HCT116 (cell line): ENCODE data around the gene PRKAG2. TPM values are rescaled to one million over a fixed set of nuclear protein-coding genes. Genes with fewer than 3 reads are reported as not detected.

Experiments
- ATAC-seq: fragments of 200-7000 bp; cut with Tn5 transposase; 2 replicates; pipeline ENCODE4 v1.9.1; 2020; ENCODE audit warnings: mild to moderate bottlenecking, moderate library complexity
- BruUV-seq: library from RNA; stranded (reverse); fragments of 400-500 nt; replicated peaks from 2 replicates; lab custom pipeline; 2021; lab: Mats Ljungman, UMichigan
- CTCF ChIA-PET: fragments of 300-600 bp; sonication (Branson Sonifier 250); formaldehyde crosslinking; loops from one replicate; lab custom pipeline; 2021; ENCODE audit warnings: antibody characterized with exemption; lab: Charles Lee
- POLR2A ChIA-PET: fragments of 300-600, 350-600 bp; sonication (Branson Sonifier 250); formaldehyde crosslinking; loops from one replicate; lab custom pipeline; 2021; ENCODE audit warnings: antibody characterized with exemption; lab: Charles Lee
- RAD21 ChIA-PET, 2 experiments: fragments of 300-600 bp; sonication (Branson Sonifier 250); formaldehyde crosslinking; loops; one replicate each; lab custom pipeline; 2023; ENCODE audit warnings: low total read pairs in 2 of 2; ENCODE audit not compliant: uncharacterized antibody in 2 of 2, unreplicated experiment in 2 of 2, low non-redundant PET in 1 of 2; lab: Charles Lee
- DNase-seq: peaks from one replicate; pipeline ENCODE4 v3.0.0-alpha.2; 2010; ENCODE audit warnings: low read depth, low spot score
- H2AFZ ChIP-seq: fragments of 200-600 bp; shearing (Covaris generic), sonication (generic); 2 replicates; pipeline ENCODE4 v1.6.1; 2017; ENCODE audit warnings: low read depth, mixed run types, mixed read lengths, antibody characterized with exemption, low read length; ENCODE audit not compliant: poor library complexity, severe bottlenecking
- H3K27ac ChIP-seq: 2 replicates; pipeline ENCODE4 v1.5.1; 2012; ENCODE audit warnings: low read depth, low read length
- H3K27me3 ChIP-seq: fragments of 200-600 bp; sonication (generic); 2 replicates; pipeline ENCODE4 v1.6.1; 2016; ENCODE audit warnings: mixed run types, low read length, mixed read lengths; ENCODE audit not compliant: insufficient read depth
- H3K36me3 ChIP-seq, 2 experiments: fragments of 200-500 bp in 1 of 2; fragments of 200-600 bp in 1 of 2; sonication (Bioruptor generic) in 1 of 2; sonication (generic) in 1 of 2; 2 replicates each; pipeline versions ENCODE4 v1.5.1 to v1.6.1; 2014 to 2016; ENCODE audit warnings: low read length in 2 of 2, inconsistent platforms in 1 of 2, mixed read lengths in 1 of 2, mixed run types in 1 of 2; ENCODE audit not compliant: insufficient read depth in 2 of 2, control insufficient read depth in 1 of 2
- H3K4me1 ChIP-seq, 2 experiments: fragments of 200-600 bp in 1 of 2; sonication (generic) in 1 of 2; 2 replicates each; pipeline versions ENCODE4 v1.5.1 to v1.6.1; 2012 to 2017; ENCODE audit warnings: low read length in 2 of 2, inconsistent platforms in 1 of 2, mild to moderate bottlenecking in 1 of 2, mixed read lengths in 1 of 2, mixed run types in 1 of 2, moderate library complexity in 1 of 2; ENCODE audit not compliant: insufficient read depth in 2 of 2, control insufficient read depth in 1 of 2
- H3K4me2 ChIP-seq: fragments of 200-600 bp; sonication (generic); 2 replicates; pipeline ENCODE4 v1.6.1; 2017; ENCODE audit warnings: mixed run types, low read length, mixed read lengths
- H3K4me3 ChIP-seq, 2 experiments: fragments of 200-600 bp in 1 of 2; sonication (generic) in 1 of 2; replicated peaks in 1 of 2; 2 replicates each; pipeline ENCODE4 v1.5.1; 2011 to 2016; ENCODE audit warnings: low read length in 2 of 2, control low read depth in 1 of 2, low read depth in 1 of 2, mild to moderate bottlenecking in 1 of 2, mixed read lengths in 1 of 2, mixed run types in 1 of 2
- H3K79me2 ChIP-seq: fragments of 200-600 bp; sonication (generic); 2 replicates; pipeline ENCODE4 v1.6.1; 2017; ENCODE audit warnings: mild to moderate bottlenecking, mixed run types, low read length, moderate library complexity, mixed read lengths; ENCODE audit not compliant: insufficient read depth
- H3K9ac ChIP-seq: fragments of 200-600 bp; sonication (generic); 2 replicates; pipeline ENCODE4 v1.6.1; 2016; ENCODE audit warnings: low read length, mixed read lengths
- H3K9me2 ChIP-seq: fragments of 200-600 bp; sonication (generic), shearing (Covaris generic); 2 replicates; pipeline ENCODE4 v1.6.1; 2017; ENCODE audit warnings: mixed run types, mild to moderate bottlenecking, moderate library complexity; ENCODE audit not compliant: insufficient read depth
- H3K9me3 ChIP-seq, 2 experiments: fragments of 200-500 bp in 1 of 2; fragments of 200-600 bp in 1 of 2; sonication (Bioruptor generic) in 1 of 2; sonication (generic) in 1 of 2; 2 replicates each; pipeline ENCODE4 v1.6.1; 2014 to 2017; ENCODE audit warnings: low read length in 2 of 2, mixed read lengths in 2 of 2, inconsistent platforms in 1 of 2, low read depth in 1 of 2, mild to moderate bottlenecking in 1 of 2, mixed run types in 1 of 2, moderate library complexity in 1 of 2; ENCODE audit not compliant: control insufficient read depth in 1 of 2, insufficient read depth in 1 of 2
- H4K20me1 ChIP-seq: fragments of 200-600 bp; sonication (generic), shearing (Covaris generic); 2 replicates; pipeline ENCODE4 v1.6.1; 2017; ENCODE audit warnings: mixed run types, mild to moderate bottlenecking, moderate library complexity; ENCODE audit not compliant: insufficient read depth
- CEBPB ChIP-seq: IDR thresholded peaks from 2 replicates; pipeline ENCODE4 v1.6.1; 2012; ENCODE audit warnings: low read depth
- ELF1 ChIP-seq: IDR thresholded peaks from 2 replicates; pipeline ENCODE4 v1.6.1; 2012; ENCODE audit warnings: low read depth, borderline replicate concordance
- EZH2 ChIP-seq: fragments of 200-600 bp; sonication (generic); IDR thresholded peaks from 2 replicates; pipeline ENCODE4 v1.6.1; 2017; ENCODE audit warnings: antibody characterized with exemption, mixed run types
- JUND ChIP-seq: IDR thresholded peaks from 2 replicates; pipeline ENCODE4 v1.6.1; 2012
- POLR2A ChIP-seq: IDR thresholded peaks from 2 replicates; pipeline ENCODE4 v1.7.0; 2011; ENCODE audit warnings: borderline replicate concordance; ENCODE audit not compliant: insufficient read depth, insufficient read length; ENCODE audit errors: extremely low read depth
- SIN3A ChIP-seq: IDR thresholded peaks from 2 replicates; pipeline ENCODE4 v1.6.1; 2012; ENCODE audit warnings: low read depth
- SP1 ChIP-seq: IDR thresholded peaks from 2 replicates; pipeline ENCODE4 v1.6.1; 2012; ENCODE audit warnings: low read depth
- TCF7L2 ChIP-seq: IDR thresholded peaks from 2 replicates; pipeline ENCODE4 v1.7.0; 2011; ENCODE audit warnings: borderline replicate concordance, inconsistent platforms; ENCODE audit not compliant: insufficient read depth, insufficient read length; ENCODE audit errors: extremely low read depth
- YY1 ChIP-seq: IDR thresholded peaks from 2 replicates; pipeline ENCODE4 v1.6.1; 2011; ENCODE audit warnings: low read length, low read depth, moderate library complexity, mild to moderate bottlenecking; ENCODE audit not compliant: insufficient replicate concordance; ENCODE audit errors: extremely low read depth
- intact Hi-C: fragments of 100-400 bp; cut with micrococcal nuclease; formaldehyde crosslinking; loops from 2 replicates; pipeline ENCODE4 v1.10.0; 2022
- total RNA-seq: library from RNA; stranded (reverse); gene quantifications from one replicate; pipeline ENCODE4 v1.2.1, GENCODE V29; 2021; ENCODE audit not compliant: unreplicated experiment
- TF ChIP-seq, protein P1 (sequence below): IDR thresholded peaks from 2 replicates; pipeline ENCODE4 v1.6.1; 2012; ENCODE audit warnings: low read depth

Gene PRKAG2
- total RNA-seq, 1 experiment from 2014 or later: 23.6 TPM

DNA sequence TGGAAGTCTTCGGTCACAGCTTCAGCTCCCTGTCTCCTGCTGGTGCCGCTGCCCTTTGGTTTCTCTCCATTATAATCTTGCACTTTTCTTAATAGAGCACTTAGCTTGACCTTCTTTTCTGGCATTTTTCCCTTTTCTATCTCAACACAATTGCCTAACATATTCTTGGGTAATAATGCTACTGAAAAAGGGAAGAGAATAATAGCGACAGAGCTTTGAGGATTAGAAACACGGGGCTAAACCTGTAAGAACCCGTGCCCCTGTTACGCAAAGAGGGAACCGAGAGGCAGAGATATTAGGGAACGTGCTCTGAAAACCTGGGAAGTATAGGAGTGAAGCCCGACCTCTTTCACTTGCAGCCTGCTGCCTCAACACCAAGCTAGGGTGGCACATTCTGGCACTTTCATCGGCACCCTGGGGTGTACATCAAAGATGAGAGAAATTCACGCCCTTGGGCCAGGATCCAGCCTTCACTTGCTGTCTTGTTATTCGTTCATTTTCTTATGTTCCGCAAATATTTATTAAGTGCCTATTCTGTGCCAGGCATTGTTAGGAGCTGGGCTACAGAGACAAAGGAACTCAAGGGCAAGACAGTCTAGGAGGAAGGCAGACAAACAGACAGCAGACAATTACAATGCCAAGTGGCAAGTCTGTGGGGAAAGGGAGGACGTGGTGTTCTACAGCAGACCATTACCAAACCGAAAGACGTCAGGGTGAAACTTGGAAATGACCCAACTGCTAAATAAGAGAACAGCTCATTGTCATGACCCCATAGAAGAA, 46.4 kb upstream of the PRKAG2 start:
- H3K9ac ChIP-seq: no peak overlapping the region
- no peak overlapping the region for H3K4me3 ChIP-seq
- no peak for ATAC-seq
- H4K20me1 ChIP-seq: no peaks in the 10 kb centered on the region
- no peaks in the 10 kb centered on the region for H3K4me1 ChIP-seq
- no peak overlapping the region for H2AFZ ChIP-seq
- CTCF ChIA-PET: interaction anchor here (1.9 kb wide), 1 partner anchor 9 kb away, joined by 4 read pairs; no protein-coding TSS in a partner anchor
- RAD21 ChIA-PET: no interaction called here
- no peaks in the 10 kb centered on the region for H3K9me3 ChIP-seq
- H3K27ac ChIP-seq: no peak overlapping the region
- no peaks in the 10 kb centered on the region for H3K36me3 ChIP-seq
- no TSS peak for BruUV-seq
- intact Hi-C loops: loop anchor here (2.0 kb wide), 1 partner anchor 186 kb away; no protein-coding TSS in a partner anchor
- no peak for TF ChIP-seq YY1
- no peak for TF ChIP-seq CEBPB
- no peak for TF ChIP-seq EZH2
- no peak for TF ChIP-seq SIN3A
- TF ChIP-seq POLR2A: no peak
- no peak for TF ChIP-seq SP1
- no peak for TF ChIP-seq JUND
- TF ChIP-seq, protein P1, sequence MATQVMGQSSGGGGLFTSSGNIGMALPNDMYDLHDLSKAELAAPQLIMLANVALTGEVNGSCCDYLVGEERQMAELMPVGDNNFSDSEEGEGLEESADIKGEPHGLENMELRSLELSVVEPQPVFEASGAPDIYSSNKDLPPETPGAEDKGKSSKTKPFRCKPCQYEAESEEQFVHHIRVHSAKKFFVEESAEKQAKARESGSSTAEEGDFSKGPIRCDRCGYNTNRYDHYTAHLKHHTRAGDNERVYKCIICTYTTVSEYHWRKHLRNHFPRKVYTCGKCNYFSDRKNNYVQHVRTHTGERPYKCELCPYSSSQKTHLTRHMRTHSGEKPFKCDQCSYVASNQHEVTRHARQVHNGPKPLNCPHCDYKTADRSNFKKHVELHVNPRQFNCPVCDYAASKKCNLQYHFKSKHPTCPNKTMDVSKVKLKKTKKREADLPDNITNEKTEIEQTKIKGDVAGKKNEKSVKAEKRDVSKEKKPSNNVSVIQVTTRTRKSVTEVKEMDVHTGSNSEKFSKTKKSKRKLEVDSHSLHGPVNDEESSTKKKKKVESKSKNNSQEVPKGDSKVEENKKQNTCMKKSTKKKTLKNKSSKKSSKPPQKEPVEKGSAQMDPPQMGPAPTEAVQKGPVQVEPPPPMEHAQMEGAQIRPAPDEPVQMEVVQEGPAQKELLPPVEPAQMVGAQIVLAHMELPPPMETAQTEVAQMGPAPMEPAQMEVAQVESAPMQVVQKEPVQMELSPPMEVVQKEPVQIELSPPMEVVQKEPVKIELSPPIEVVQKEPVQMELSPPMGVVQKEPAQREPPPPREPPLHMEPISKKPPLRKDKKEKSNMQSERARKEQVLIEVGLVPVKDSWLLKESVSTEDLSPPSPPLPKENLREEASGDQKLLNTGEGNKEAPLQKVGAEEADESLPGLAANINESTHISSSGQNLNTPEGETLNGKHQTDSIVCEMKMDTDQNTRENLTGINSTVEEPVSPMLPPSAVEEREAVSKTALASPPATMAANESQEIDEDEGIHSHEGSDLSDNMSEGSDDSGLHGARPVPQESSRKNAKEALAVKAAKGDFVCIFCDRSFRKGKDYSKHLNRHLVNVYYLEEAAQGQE: no peak
- TF ChIP-seq ELF1: no peak
- no peak for TF ChIP-seq TCF7L2
- no peak overlapping the region for H3K4me2 ChIP-seq
- H3K27me3 ChIP-seq: no peaks in the 10 kb centered on the region
- no peak for DNase-seq
- POLR2A ChIA-PET: no interaction called here
- H3K79me2 ChIP-seq: no peaks in the 10 kb centered on the region
- no peaks in the 10 kb centered on the region for H3K9me2 ChIP-seq
